Lower leg skin (tissue), 4 donors: ENCODE results near the gene FRMD8. TPM values are rescaled to one million over a fixed set of nuclear protein-coding genes. Genes with fewer than 3 reads are reported as not detected.

Experiments used
- DNase-seq, 2 donors: peaks; one replicate each; pipeline ENCODE4 v3.0.0-alpha.2; 2019; ENCODE audit warnings: low spot score in 2 of 2
- H3K4me3 ChIP-seq: fragments of 200-600 bp; sonication (generic); 2 replicates; pipeline ENCODE4 v1.5.1; 2017; ENCODE audit warnings: mild to moderate bottlenecking, low read depth; ENCODE audit not compliant: poor library complexity, severe bottlenecking
- POLR2A ChIP-seq, 2 donors: fragments of 450-650 bp; IDR thresholded peaks; one replicate each; pipeline ENCODE4 v1.6.1; 2016 to 2017; ENCODE audit warnings: antibody characterized with exemption in 2 of 2, mild to moderate bottlenecking in 1 of 2, moderate library complexity in 1 of 2
- WGBS, 2 donors: methylation state at CpG; one replicate each; pipeline ENCODE4 v1.1.5; 2018; 5-methylcytosine and 5-hydroxymethylcytosine counted together
- intact Hi-C: fragments of 100-400 bp; cut with DNase I; formaldehyde crosslinking; loops from one replicate; pipeline ENCODE4 v1.15.0; 2023; ENCODE audit warnings: low total_unique reads
- total RNA-seq, 4 donors: library from RNA; depleted of rRNA; stranded (reverse); fragments of >200 nt; gene quantifications; one replicate each; pipeline ENCODE4 v1.1.0, GENCODE V29; 2016
- TF ChIP-seq, protein P1 (sequence below), 3 donors: fragments of 450-650 bp; IDR thresholded peaks; one replicate each; pipeline ENCODE4 v1.5.1; 2016; ENCODE audit warnings: antibody characterized with exemption in 3 of 3, mild to moderate bottlenecking in 3 of 3, moderate library complexity in 2 of 3

The FRMD8 gene
- total RNA-seq, 4 donors from 2014 or later: 81.8 to 135 (median 112) TPM

DNA sequence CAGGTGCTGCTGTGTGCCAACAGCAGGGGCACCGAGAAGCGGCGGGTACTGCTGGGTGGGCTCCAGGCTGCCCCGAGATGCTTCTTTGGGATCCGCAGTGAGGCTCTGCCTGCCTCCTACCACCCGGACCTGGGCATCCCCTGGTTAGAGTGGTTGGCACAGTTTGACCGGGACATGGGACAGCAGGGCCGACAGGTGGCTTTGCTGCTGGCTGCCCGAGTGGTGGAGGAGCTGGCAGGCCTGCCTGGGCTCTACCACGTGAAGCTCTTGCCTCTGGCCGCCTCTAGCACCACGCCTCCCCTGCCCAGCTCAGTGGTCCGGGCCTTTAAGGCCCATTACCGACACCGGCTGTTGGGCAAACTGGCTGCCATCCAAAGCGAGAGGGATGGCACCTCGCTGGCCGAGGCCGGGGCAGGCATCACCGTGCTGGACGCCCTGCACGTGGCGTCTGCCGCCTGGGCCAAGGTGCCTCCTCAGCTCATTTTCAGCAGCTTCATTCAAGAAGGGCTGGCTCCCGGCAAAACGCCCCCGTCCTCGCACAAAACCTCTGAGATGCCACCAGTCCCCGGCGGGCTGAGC, 30.0 kb upstream of the FRMD8 start:
- 89% methylated on average over 14 to 25 of the region's 30 CpGs for WGBS, 2 donors
- H3K4me3 ChIP-seq: no peak overlapping the region
- TF ChIP-seq, protein P1, sequence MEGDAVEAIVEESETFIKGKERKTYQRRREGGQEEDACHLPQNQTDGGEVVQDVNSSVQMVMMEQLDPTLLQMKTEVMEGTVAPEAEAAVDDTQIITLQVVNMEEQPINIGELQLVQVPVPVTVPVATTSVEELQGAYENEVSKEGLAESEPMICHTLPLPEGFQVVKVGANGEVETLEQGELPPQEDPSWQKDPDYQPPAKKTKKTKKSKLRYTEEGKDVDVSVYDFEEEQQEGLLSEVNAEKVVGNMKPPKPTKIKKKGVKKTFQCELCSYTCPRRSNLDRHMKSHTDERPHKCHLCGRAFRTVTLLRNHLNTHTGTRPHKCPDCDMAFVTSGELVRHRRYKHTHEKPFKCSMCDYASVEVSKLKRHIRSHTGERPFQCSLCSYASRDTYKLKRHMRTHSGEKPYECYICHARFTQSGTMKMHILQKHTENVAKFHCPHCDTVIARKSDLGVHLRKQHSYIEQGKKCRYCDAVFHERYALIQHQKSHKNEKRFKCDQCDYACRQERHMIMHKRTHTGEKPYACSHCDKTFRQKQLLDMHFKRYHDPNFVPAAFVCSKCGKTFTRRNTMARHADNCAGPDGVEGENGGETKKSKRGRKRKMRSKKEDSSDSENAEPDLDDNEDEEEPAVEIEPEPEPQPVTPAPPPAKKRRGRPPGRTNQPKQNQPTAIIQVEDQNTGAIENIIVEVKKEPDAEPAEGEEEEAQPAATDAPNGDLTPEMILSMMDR (IDR thresholded peaks at IDR 0.05): no peak
- no peak for TF ChIP-seq POLR2A (IDR thresholded peaks at IDR 0.05)
- no peak for DNase-seq
- intact Hi-C loops: no loop called here

DNA sequence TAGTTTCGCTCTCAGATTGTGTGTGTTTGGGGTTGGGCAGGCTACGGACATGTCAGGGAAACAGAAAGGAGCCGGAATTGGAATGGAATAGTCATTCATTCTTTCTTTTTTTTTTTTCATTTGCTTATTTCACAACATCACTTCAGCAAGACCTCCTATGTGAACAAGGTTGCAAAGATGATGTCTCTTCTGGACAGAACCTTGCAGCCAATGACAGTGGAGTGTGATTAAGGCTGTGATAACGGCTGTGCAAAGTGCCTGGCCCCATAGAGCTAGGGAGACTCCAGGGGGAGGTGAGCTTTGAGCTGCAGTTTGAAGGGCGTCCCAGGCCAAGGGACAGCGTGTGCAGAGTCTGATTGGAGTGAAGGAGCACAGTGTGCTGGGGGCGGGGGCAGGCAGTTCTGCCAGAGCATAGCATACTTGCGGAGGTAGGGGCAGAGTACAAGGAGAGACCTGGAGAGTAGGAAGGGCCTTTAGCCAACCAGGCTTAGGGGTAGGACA, 28.5 kb upstream of the FRMD8 start:
- TF ChIP-seq, protein P1 (IDR thresholded peaks at IDR 0.05): no peak
- no peak for TF ChIP-seq POLR2A (IDR thresholded peaks at IDR 0.05)
- DNase-seq: no peak
- no peak overlapping the region for H3K4me3 ChIP-seq
- WGBS, 2 donors: 86 to 88% methylated on average over 8 of the region's 8 CpGs
- intact Hi-C loops: no loop called here

DNA sequence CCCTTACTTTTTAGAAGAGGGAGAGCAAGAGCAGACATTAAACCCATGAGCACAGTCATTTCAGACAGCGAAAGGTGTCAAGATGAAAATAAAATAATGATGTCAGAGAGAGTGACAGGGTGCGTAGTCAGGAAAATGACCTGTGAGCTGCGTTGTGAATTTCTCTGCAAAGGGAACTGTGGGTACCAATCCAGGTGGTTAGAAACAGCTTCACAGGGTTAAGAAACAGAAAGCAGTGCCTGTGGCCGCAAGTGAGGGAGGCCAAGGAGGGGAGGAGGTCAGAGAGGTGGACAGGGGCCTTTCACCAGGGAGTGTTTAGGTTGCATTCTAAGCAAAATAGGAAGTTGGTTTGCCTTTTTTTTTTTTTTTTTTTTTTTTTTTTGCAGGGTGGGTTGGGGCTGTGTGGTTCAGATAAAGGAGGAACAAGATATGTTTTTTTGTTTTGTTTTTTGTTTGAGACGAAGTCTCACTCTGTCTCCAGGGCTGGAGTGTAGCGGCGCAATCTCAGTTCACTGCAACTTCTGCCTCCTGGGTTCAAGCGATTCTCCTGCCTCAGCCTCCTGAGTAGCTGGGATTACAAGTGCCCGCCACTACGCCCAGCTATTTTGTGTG, 24.0 kb upstream of the FRMD8 start:
- no peak overlapping the region for H3K4me3 ChIP-seq
- WGBS, 2 donors: 85% methylated on average over 10 of the region's 10 CpGs
- intact Hi-C loops: no loop called here
- TF ChIP-seq, protein P1 (IDR thresholded peaks at IDR 0.05): no peak
- TF ChIP-seq POLR2A (IDR thresholded peaks at IDR 0.05): no peak
- DNase-seq: no peak

DNA sequence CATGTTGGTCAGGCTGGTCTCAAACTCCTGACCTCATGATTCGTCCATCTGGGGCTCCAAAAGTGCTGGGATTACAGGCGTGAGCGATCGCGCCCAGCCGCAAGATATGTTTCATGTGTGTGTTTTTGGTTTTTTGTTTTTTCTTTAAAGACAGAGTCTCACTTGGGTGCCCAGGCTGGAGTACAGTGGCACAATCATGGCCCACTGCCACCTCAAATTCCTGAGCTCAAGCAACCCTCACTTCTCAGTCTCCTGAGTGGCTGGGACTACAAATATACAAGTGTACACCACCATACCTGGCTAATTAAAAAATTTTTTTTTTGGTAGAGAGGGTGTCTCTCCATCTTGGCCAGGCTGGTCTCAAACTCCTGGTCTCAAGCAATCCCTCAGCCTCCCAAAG, 23.5 kb upstream of the FRMD8 start:
- 82 to 91% methylated on average over 6 of the region's 6 CpGs for WGBS, 2 donors
- no peak overlapping the region for H3K4me3 ChIP-seq
- DNase-seq: no peak
- TF ChIP-seq, protein P1 (IDR thresholded peaks at IDR 0.05): no peak
- no peak for TF ChIP-seq POLR2A (IDR thresholded peaks at IDR 0.05)
- intact Hi-C loops: no loop called here

DNA sequence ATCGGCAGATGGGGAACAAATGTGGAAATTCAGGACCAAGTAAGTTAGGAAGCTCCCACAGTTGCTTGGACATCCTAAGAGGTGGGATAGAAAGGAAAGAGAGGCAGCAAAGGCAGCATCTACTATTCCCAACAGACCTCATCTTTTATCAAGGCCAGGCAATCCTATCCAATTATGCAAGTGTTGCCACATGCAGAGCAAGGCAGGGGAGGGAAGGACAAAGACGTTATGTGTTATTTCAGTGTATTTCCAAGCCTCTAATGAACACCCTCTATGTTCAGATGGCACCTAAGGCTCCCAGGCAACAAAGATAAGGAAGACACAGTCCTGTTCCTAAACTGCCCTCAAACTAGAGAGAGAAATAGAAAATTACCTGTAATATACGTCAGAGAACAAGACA, 22.7 kb upstream of the FRMD8 start:
- TF ChIP-seq, protein P1 (IDR thresholded peaks at IDR 0.05): no peak
- TF ChIP-seq POLR2A (IDR thresholded peaks at IDR 0.05): no peak
- intact Hi-C loops: no loop called here
- 74 to 76% methylated on average over 3 of the region's 3 CpGs for WGBS, 2 donors
- no peak overlapping the region for H3K4me3 ChIP-seq
- no peak for DNase-seq
